Measurements from ENCODE around the gene ANKLE2.

Gene ANKLE2

DNA sequence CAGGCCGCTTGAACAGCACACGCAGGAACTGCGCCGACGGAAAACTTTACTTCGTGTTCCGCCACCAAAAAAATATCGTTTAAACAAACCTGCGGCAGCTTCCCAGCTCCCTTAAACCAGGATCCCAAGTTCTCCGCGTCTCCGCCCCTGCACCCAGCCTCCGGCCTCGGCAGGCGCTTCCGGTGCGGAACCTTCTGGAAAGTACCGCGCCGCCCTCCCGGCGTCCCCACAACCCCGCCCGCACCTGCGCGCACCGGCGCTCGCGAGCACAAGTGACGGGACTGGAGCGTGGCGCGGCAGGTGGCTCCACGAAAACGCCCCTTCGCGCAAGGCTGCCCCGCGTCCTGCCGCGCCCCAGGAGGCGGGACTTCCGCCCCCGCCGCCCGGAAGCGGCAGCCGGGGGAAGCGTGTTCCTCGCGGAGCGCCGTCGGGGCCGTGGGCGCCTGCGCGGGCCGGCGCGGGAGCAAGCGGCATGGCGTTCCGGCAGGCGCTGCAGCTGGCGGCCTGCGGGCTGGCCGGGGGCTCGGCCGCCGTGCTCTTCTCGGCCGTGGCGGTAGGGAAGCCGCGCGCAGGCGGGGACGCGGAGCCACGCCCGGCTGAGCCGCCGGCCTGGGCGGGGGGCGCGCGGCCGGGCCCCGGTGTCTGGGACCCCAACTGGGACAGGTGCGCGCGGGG, 51.1 kb downstream of the ANKLE2 start, which contains the start of gene PGAM5:
TSS of gene PGAM5 (plus strand) at position 438 of the 675 bp plus-strand sequence. CDS start at position 473, 35 bp downstream.
- TF ChIP-seq, protein P1, sequence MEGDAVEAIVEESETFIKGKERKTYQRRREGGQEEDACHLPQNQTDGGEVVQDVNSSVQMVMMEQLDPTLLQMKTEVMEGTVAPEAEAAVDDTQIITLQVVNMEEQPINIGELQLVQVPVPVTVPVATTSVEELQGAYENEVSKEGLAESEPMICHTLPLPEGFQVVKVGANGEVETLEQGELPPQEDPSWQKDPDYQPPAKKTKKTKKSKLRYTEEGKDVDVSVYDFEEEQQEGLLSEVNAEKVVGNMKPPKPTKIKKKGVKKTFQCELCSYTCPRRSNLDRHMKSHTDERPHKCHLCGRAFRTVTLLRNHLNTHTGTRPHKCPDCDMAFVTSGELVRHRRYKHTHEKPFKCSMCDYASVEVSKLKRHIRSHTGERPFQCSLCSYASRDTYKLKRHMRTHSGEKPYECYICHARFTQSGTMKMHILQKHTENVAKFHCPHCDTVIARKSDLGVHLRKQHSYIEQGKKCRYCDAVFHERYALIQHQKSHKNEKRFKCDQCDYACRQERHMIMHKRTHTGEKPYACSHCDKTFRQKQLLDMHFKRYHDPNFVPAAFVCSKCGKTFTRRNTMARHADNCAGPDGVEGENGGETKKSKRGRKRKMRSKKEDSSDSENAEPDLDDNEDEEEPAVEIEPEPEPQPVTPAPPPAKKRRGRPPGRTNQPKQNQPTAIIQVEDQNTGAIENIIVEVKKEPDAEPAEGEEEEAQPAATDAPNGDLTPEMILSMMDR (IDR thresholded peaks at IDR 0.05; ENCODE audit: low read depth, low read length), result no peak
- DNase-seq (ENCODE audit: extremely low read depth, low read depth), result no peak

DNA sequence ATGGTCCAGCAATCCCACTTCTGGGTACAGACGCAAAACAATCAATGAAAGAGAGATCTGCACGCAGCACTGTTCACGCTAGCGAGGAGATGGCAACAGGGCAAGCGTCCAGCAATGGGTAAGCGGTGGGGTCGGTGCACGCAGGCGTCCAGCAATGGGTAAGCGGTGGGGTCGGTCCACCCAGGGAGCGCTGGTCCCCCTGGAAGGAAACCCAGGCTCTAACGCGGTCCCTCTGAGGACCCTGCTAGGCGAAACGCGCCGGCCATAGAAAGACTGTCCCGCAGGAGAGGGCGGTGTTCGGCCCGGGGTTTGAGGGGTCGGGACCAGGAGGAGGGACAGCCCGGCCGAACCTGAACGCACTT, 51.6 kb downstream of the ANKLE2 start:
- no peak for DNase-seq (ENCODE audit: extremely low read depth, low read depth)
- TF ChIP-seq, protein P1 (IDR thresholded peaks at IDR 0.05; ENCODE audit: low read depth, low read length), result no peak

DNA sequence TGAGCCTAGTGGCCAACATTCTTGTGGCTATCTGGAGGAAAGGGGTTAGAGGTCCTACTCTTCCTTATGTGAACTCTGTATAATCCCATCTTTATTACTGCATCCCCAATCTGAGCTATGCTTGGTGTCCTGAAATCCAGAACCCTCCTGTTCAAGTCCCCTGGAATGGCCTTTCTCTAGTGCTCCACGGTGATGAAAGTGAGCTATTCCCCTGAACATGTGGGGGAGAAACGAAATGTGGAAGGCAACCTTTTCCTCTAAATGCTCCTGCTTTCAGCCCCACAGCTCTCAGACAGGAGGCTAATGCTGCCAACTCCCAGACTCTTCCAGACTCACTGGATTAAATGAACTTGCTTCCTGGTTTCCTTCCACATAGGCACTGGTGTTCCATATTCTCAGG, 53.5 kb downstream of the ANKLE2 start:
- TF ChIP-seq, protein P1 (IDR thresholded peaks at IDR 0.05; ENCODE audit: low read depth, low read length), result no peak
- DNase-seq (ENCODE audit: extremely low read depth, low read depth), result no peak

DNA sequence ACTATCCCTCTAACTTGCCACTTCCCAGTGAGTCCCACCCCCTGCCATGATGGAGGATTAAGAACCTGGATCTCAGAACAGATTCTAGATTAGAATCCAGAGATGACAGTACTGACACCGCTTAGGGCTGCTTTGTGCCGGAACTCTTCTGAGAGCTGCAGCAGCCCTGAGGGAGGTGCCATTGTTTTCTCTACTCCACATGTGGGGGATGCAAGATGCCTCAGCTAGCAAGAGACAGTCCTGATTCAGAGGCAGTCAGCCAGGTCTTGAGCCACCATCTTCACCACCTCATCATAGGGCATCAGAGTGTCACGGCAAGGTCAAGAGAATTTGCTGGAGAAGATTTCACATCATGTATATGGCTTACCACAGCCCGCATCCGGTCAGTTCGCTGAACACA, 54.4 kb downstream of the ANKLE2 start:
- no peak for DNase-seq (ENCODE audit: extremely low read depth, low read depth)
- TF ChIP-seq, protein P1 (IDR thresholded peaks at IDR 0.05; ENCODE audit: low read depth, low read length), result no peak

DNA sequence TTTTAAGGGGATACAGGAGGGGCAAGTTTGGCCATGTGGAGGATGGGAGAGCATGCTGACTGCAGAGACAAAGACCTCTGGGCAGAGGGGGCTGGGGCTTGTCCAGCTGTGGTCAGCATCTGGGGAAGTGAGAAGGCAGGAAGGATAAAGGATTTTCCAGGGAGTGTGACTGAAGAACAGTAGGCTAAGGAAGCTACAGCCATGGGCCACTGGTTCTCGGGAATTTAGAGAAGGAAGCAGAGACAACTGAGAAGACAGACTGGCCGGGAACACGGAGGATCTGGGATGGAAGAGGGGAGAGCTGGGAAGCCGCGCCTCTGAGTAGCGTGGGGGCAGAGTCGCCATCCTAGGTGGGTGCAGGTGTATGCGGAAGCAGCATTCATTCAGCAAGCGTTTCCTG, 58.0 kb downstream of the ANKLE2 start:
- DNase-seq (ENCODE audit: extremely low read depth, low read depth), result no peak
- TF ChIP-seq, protein P1 (IDR thresholded peaks at IDR 0.05; ENCODE audit: low read depth, low read length), result no peak

DNA sequence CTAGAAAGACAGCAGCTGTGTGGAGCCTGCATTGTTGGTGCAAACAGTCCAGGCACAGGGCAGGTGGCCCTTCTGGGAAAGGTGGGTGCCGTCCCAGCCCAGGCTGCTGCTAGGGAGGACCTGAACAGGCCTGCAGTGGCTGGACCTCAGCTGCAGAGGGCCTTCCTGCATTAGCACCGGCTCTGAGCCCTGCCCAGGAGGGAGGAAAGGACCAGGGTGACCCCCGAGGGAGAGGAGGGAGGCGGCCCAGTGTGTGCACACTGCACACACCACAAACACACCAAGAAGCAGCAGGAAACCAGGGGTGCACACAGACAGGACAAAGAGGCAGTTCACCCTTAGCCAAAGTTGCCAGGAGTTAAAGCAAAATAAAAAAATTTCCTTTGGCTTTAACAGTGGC, 59.0 kb downstream of the ANKLE2 start:
- TF ChIP-seq, protein P1 (IDR thresholded peaks at IDR 0.05; ENCODE audit: low read depth, low read length), result no peak
- no peak for DNase-seq (ENCODE audit: extremely low read depth, low read depth)

DNA sequence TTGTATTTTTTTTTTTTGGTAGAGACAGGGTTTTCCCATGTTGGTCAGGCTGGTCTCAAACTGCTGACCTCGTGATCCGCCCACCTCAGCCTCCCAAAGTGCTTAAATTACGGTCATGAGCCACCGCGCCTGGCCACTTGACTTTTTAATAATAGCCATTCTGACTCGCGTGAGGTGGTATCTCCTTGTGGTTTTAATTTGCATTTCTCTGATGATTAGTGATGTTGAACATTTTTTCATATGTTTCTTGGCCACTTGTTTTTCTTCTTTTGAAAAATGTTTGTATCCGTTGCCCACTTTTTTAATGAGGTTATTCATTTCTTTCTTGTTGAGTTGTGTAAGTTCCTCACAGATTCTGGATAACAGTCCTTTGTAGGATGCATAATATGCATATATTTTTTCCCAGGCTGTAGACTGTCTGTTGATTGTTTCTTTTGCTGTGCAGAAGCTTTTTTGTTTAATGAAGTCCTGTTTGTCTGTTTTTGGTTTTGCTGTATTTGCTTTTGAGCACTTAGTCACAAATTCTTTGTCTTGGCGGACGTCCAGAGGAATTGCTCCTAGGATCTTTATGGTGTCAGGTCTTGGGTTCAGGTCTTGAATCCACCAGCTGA, 61.3 kb downstream of the ANKLE2 start:
- DNase-seq (ENCODE audit: extremely low read depth, low read depth), result no peak

More for the DNA sequence above, 61.3 kb downstream of the ANKLE2 start:
- TF ChIP-seq, protein P1 (IDR thresholded peaks at IDR 0.05; ENCODE audit: low read depth, low read length), result no peak
